HG03108 (cell line): ENCODE data around the gene DNAH10.

Experiments used
- ATAC-seq: cut with Tn5 transposase; IDR thresholded peaks from one replicate; pipeline ENCODE4 v1.9.1; 2021; ENCODE audit warnings: moderate library complexity; ENCODE audit not compliant: unreplicated experiment

DNAH10 gene

GRCh38 chr12:123877968-123878367 lies 115.9 kb downstream of the DNAH10 start:
- ATAC-seq: no peak

GRCh38 chr12:123879101-123879500 lies 117.0 kb downstream of the DNAH10 start:
- ATAC-seq: no peak

GRCh38 chr12:123879691-123880090 lies 117.6 kb downstream of the DNAH10 start:
- no peak for ATAC-seq

DNA sequence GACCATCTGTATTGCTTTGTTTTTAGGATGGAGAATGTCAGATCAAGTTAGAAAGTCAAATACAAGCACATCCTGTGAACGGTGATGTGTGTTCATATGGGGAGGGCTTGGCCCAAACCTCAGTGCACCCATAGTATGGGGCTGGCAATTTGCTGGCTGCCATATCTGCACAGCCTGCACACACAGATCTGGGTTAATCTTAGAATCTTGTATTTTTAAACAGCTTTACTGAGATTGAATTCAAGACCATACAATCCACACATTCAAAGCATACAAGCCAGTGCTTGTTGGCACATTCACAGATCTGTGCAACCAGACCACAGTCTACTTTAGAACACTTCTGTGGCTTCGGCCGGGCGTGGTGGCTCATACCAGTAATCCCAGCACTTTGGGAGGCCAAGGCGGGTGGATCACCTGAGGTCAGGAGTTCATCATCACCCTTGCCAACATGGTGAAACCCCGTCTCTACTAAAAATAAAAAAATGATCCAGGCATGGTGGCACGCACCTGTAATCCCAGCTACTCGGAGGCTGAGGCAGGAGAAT lies 120.1 kb downstream of the DNAH10 start:
- ATAC-seq: no peak

DNA sequence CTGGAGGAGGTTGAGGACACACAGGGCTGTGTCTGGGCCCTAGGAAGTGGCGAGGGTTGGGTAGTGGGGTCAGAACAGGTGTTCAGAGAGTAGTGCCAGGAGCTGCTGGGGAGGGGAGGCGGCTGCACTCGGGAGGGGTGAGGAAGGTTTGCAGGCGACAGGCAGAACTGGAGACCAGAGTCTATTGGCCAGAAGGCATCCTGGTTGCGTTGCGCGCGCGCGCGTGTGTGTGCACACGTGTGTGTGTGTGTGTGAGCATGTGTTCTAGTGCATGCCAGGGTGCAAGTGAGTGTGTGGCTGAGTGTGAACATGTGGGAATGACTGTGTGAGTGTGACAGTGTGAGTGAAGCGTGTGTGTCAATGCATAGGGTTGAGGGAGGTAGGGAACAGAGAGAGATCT lies 124.2 kb downstream of the DNAH10 start:
- ATAC-seq: no peak

DNA sequence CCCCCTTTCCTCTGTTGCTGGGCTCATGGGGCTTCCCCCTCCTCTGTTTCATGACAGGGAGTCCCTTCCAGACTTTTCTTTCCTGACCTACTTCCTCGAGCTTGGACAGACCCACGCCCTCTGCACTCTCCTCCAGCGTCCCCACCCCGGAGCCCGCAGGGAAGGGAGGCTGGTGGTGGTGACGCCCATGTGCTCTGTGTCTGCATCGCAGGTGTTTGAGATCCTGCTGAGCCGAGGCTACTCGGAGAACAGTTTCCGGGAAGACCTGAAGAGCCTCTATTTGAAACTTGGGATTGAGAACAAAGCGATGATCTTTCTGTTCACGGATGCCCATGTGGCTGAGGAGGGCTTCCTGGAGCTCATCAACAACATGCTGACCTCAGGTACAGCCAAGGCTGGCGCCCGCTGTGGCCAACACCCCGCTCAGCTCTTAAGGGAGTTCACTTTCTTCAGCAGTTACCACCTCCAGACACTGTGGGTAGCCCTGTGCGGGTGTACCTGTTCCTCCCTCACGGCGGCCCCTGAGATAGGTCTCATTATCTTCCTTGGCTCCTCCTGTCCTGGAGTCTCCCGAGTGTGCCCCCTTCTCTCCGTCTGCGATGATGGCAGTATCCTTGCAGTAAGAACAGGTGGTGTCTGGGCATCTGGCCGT lies 125.0 kb downstream of the DNAH10 start:
- ATAC-seq: no peak

DNA sequence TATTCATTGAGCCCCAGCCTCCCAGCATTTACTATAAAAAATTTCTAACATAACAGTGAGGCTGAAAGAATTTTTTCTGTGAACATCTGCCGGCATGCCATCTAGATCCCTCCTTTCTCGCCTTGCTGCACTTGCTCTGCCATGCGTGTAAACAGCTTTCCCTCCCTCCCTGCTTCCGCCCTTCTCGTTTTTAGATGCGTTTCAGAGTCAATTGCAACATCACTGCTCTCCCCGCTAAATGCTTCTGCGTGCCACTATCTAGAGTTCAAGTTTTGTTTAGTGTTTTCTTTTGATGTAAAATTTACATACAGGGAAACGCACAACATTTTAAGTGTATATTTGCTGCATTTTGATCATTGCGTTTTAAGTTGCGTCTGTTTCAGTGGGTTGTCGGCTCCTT lies 126.9 kb downstream of the DNAH10 start:
- ATAC-seq: no peak

GRCh38 chr12:123889848-123890535 lies 127.9 kb downstream of the DNAH10 start:
- ATAC-seq: no peak

DNA sequence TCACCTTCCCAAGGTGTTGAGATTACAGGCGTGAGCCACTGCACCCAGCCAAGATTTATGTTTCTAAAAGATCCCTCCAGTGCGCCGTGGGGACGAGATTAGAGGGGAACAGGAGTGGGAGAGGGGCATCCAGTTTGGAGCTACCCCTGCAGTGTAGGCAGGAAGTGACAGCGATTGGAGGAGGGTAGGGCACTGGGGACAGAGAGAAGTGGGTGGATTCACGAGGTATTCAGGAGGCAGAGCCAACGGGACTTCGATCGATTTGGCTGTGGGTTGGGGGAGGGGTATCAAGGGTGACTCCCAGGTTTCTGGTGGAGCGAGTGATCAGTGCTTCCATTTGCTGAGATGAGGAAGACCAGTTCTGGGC lies 128.4 kb downstream of the DNAH10 start:
- no peak for ATAC-seq

- no peak for ATAC-seq
These were observed 128.9 kb downstream of the DNAH10 start for GRCh38 chr12:123891011-123891410.

DNA sequence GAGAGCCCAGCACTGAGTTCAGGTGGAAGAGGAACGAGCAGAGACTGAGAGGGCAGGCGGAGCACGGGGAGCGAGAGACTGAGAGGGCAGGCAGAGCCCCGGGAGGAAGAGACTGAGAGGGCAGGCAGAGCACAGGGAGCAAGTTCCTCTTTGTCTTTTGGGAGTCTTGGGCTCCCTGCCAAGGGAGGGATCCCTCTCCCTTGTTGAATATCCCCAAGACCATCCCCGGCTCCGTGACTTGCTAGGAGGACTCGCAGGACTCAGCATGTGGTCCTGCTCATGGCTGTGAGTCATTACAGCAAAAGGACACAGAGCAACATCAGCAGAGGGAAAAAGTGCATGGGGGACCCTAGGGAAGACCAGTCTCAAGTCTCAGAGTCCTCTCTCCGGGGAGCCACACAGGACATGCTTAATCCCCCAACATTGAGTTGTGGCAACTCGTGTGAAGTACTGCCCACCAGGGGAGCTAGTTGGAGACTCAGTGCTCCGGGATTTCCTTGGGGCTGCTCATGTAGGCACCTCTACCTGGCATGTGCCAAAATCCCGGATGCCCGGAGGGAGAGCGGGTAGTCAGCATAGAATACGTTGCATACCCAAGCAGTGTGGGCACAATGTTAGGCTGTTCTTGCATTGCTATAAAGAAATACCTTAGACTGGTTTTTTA lies 129.5 kb downstream of the DNAH10 start:
- ATAC-seq: no peak

DNA sequence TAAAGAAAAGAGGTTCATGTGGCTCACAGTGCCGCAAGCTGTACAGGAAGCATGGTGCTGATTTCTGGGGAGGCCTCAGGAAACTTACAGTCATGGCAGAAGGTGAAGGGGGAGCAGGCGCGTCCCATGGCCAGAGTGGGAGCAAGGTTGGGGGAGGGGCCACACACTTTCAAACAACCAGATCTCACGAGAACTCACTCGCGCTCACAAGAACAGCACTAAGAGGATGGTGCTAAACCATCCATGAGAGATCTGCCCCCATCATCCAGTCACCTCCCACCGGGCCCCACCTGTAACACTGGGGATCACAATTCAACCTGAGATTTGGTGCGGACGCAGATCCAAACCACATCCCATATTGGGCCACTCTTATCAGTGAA lies 130.1 kb downstream of the DNAH10 start:
- ATAC-seq: no peak

GRCh38 chr12:123892853-123893252 lies 130.8 kb downstream of the DNAH10 start:
- ATAC-seq: no peak

DNA sequence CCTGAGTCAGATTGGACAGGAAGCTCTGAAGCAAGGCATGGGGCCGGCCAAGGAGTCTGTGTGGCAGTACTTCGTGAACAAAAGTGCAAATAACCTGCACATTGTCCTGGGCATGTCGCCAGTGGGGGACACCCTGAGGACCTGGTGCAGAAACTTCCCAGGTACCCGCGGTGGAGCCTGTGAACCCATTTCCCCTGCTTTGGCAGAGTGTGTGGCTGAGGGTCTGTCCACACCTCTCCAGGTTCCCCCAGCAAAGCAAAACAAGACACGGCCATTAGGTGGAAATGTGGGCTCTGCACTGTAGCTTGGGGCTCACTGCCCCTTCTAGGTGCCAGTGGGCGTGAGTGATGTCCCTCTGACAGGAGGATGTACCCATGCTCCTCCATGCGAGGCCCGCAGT lies 131.2 kb downstream of the DNAH10 start:
- no peak for ATAC-seq

GRCh38 chr12:123894823-123895345 lies 132.8 kb downstream of the DNAH10 start:
- ATAC-seq: no peak

DNA sequence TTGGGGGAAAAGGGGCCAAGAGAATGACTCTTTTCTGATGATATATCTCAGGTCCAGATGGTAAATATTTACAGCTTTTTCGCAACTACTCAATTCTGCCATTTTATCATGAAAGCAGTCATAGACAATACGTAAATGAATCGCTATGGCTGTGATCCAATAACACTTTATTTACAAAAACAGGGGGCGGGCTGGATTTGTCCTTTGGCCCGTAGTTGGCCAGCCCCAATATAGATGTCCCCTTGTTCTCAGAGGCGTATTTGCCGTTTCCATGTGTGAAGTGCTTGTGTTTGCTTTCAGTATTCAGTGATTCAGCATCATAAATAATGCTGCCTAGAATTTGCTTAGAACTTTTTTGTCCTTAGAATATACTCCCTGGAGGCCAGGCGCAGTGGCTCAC lies 133.3 kb downstream of the DNAH10 start:
- no peak for ATAC-seq

- no peak for ATAC-seq
These were observed 134.7 kb downstream of the DNAH10 start for GRCh38 chr12:123896767-123897166.

- ATAC-seq: no peak
These were observed 135.1 kb downstream of the DNAH10 start for GRCh38 chr12:123897221-123897620.

GRCh38 chr12:123898673-123899072 lies 136.6 kb downstream of the DNAH10 start:
- no peak for ATAC-seq

DNA sequence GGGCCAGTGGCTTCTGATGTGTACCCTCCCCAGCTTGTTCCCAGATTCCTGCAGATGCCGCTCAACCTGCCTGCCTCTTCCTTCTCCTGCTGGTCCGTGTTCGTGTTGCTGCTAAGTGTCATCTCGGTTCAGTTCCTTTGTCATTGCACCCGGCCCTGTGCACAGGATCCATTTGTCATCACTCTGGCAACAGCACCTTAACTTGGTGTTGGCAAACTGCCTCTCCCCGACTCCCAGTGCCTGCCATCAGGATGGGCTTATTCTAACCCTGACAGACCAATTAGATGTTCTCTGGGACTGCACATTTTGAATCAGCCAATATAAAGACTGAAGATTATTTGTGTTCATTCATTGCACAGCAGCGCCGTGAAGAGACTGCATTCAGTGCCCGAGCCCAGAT lies 137.3 kb downstream of the DNAH10 start:
- ATAC-seq: no peak

DNA sequence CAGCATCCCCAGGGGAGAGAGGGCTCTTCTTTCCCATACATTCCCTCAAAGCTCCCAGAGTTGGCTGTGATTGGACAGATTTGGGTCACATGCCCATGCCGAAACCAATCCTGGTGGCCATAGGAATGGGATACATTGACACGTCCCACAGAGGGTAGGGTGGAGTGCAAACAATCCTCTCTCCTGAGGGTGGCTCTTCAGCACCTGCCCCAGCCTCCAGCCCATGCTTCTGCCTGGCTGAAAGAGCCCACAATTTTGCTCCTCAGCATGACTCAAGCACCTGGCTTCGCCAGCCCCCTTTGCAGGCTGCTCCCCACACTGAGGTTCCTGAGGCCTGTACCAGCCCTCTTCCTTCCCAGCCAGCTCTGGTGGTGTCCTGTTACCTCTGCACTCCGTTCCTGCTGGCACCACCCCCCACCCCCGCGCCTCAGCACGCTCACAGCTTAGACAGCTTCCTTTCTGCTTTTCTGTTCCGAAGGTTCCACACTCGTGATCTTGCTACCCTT lies 138.8 kb downstream of the DNAH10 start:
- no peak for ATAC-seq

- no peak for ATAC-seq
These were observed 140.7 kb downstream of the DNAH10 start for GRCh38 chr12:123902821-123903220.
